Urinary bladder (tissue), 4 donors: ENCODE measurements around the gene MMP25. TPM values are rescaled to one million over a fixed set of nuclear protein-coding genes. Genes with fewer than 3 reads are reported as not detected.

ENCODE experiments used
- DNase-seq: peaks from one replicate; pipeline ENCODE4 v3.0.0-alpha.2; 2015; ENCODE audit errors: extremely low spot score
- H3K27ac ChIP-seq: one replicate; pipeline ENCODE4 v1.5.1; 2013; ENCODE audit warnings: low read depth, mild to moderate bottlenecking, moderate library complexity
- H3K36me3 ChIP-seq: one replicate; pipeline ENCODE4 v1.6.1; 2013; ENCODE audit warnings: mild to moderate bottlenecking, moderate library complexity; ENCODE audit not compliant: insufficient read depth
- H3K4me1 ChIP-seq: one replicate; pipeline ENCODE4 v1.6.1; 2013; ENCODE audit warnings: mild to moderate bottlenecking, moderate library complexity; ENCODE audit not compliant: insufficient read depth
- H3K4me3 ChIP-seq: one replicate; pipeline ENCODE4 v1.5.1; 2013; ENCODE audit warnings: low read depth, low read length
- whole genome bisulfite sequencing: extraction: QIAGEN DNeasy Blood & Tissue Kit; methylation state at CpG from one replicate; pipeline ENCODE4 v1.1.7; 2013; 5-methylcytosine and 5-hydroxymethylcytosine counted together
- polyA plus RNA-seq: library from polyadenylated mRNA; stranded (reverse); fragments of 200-250 nt; gene quantifications from one replicate; pipeline ENCODE4 v1.2.3, GENCODE V29; 2013
- total RNA-seq: library from RNA; depleted of rRNA; stranded (reverse); fragments of >200 nt; gene quantifications from one replicate; pipeline ENCODE4 v1.2.3, GENCODE V29; 2014
- donor health status: healthy with polysubstance abuse.
- donor health status: healthy.

The MMP25 gene
- total and polyA plus RNA-seq, 2 donors: 0.32 to 0.82 TPM

DNA sequence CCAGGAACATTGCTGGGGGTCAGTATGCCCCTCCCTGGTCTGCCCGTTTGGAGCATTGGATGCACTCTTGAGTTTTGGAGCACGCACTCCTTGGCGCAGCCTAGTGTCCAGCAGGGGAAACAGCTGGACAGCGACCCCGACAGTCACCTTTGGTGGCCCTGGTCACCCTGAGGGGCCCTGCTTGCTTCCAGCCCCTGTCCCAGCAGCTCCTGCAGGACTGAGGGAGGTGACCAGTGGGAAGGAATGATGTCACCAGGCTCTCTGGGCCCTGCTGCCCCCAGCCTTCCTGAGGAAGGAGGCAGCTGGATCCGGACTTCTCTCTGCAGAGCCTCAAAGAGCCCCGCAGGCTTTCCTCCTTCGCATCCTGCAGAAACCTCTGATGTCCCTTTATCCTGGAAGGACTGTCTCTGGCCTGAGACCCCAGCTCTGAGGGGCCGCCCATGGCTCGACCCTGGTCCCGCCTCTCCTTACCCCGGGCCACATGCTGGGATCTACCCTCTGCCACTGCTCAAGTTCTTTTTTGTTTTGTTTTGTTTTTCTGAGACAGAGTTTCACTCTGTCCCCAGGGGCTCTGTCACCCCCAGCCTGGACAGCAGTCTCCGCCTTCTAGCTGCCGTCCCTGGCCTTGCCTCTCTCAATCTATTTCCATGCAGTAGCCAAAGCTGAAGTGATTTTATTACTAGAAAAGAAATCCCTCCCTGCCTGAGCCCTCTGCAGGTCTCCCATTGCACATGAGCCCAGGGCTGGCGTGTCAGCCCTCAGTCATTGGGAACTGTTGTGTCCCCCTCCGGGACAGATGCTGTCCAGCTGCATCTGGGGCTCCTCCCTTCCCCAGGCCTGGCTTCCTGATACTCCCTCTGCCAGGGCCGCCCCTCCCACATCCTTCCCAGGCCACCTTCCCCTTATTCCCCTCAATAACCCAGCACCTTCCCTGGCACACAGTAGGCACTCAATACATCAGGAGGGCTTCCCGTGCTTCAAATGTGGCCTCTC, 41.2 kb downstream of the MMP25 start:
- Histone ChIP-seq H3K4me1 (no peaks in the 10 kb centered on the region), H3K36me3 (no peaks in the 10 kb centered on the region), H3K4me3 (no peak overlapping the region), H3K27ac (no peak overlapping the region)
- DNase-seq: no peak
- 61% methylated on average over 18 of the region's 18 CpGs for WGBS

- DNase-seq: no peak
- H3K36me3 ChIP-seq: no peaks in the 10 kb centered on the region
- no peaks in the 10 kb centered on the region for H3K4me1 ChIP-seq
- H3K4me3 ChIP-seq: no peak overlapping the region
- H3K27ac ChIP-seq: no peak overlapping the region
- WGBS: 57% methylated on average over 7 of the region's 7 CpGs
Measured at GRCh38 chr16:3088450-3088849, 42.1 kb downstream of the MMP25 start.

- no peak overlapping the region for H3K4me3 ChIP-seq
- DNase-seq: no peak
- 95% methylated on average over 71 of the region's 71 CpGs for WGBS
- no peak overlapping the region for H3K27ac ChIP-seq
- H3K36me3 ChIP-seq: no peaks in the 10 kb centered on the region
- H3K4me1 ChIP-seq: no peaks in the 10 kb centered on the region
Measured at GRCh38 chr16:3088925-3089716, 42.8 kb downstream of the MMP25 start.

- Histone ChIP-seq H3K36me3 (no peaks in the 10 kb centered on the region), H3K4me3 (no peak overlapping the region), H3K27ac (no peak overlapping the region), H3K4me1 (no peaks in the 10 kb centered on the region)
- DNase-seq: no peak
- 96% methylated on average over 81 of the region's 81 CpGs for WGBS
Measured at GRCh38 chr16:3089717-3090592, 43.6 kb downstream of the MMP25 start.

- Histone ChIP-seq H3K4me3 (no peak overlapping the region), H3K36me3 (no peaks in the 10 kb centered on the region), H3K4me1 (no peaks in the 10 kb centered on the region), H3K27ac (no peak overlapping the region)
- DNase-seq: no peak
- WGBS: 82% methylated on average over 8 of the region's 8 CpGs
Measured at GRCh38 chr16:3091551-3091950, 45.2 kb downstream of the MMP25 start.

GRCh38 chr16:3092501-3092941, 46.2 kb downstream of the MMP25 start:
- no peak overlapping the region for H3K27ac ChIP-seq
- WGBS: 60% methylated on average over 20 of the region's 20 CpGs
- no peaks in the 10 kb centered on the region for H3K4me1 ChIP-seq
- DNase-seq: no peak
- no peak overlapping the region for H3K4me3 ChIP-seq
- no peaks in the 10 kb centered on the region for H3K36me3 ChIP-seq

GRCh38 chr16:3094289-3095027, 48.1 kb downstream of the MMP25 start:
- no peak overlapping the region for H3K27ac ChIP-seq
- H3K4me3 ChIP-seq: no peak overlapping the region
- DNase-seq: no peak
- 90% methylated on average over 22 of the region's 22 CpGs for WGBS
- no peaks in the 10 kb centered on the region for H3K36me3 ChIP-seq
- no peaks in the 10 kb centered on the region for H3K4me1 ChIP-seq

- H3K4me1 ChIP-seq: no peaks in the 10 kb centered on the region
- H3K4me3 ChIP-seq: no peak overlapping the region
- no peak overlapping the region for H3K27ac ChIP-seq
- WGBS: 48% methylated on average over 4 of the region's 4 CpGs
- no peaks in the 10 kb centered on the region for H3K36me3 ChIP-seq
- DNase-seq: no peak
Measured at GRCh38 chr16:3095869-3096268, 49.5 kb downstream of the MMP25 start.

GRCh38 chr16:3096362-3096761, 50.0 kb downstream of the MMP25 start:
- Histone ChIP-seq H3K36me3 (no peaks in the 10 kb centered on the region), H3K4me1 (no peaks in the 10 kb centered on the region)
- no peak for DNase-seq

DNA sequence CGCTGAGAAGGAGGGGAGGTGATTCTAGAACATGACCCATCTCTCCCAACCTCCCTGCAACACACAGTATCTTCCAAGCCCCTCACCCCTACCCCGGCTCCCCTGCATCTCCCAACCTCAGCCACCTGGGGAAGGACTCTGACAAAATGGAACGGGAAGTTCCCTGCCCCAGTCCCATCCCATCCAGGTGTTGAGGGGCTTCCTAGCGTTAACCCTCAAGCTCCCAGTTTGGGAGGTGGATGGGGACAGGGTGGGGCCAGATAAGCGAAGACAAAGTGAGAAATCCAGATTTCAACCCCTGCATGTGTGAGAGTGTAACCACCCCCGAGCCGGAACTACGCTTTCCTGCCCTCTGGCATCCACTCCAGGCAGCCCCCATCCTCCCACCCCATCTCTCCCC, 50.9 kb downstream of the MMP25 start:
- Histone ChIP-seq H3K4me1 (no peaks in the 10 kb centered on the region), H3K36me3 (no peaks in the 10 kb centered on the region), H3K4me3 (no peak overlapping the region), H3K27ac (no peak overlapping the region)
- WGBS: 35% methylated on average over 8 of the region's 8 CpGs
- no peak for DNase-seq

More at GRCh38 chr16:3096362-3096761, 50.0 kb downstream of the MMP25 start:
- Histone ChIP-seq H3K27ac (no peak overlapping the region), H3K4me3 (no peak overlapping the region)
- 83% methylated on average over 6 of the region's 6 CpGs for WGBS

GRCh38 chr16:3098459-3099394, 52.4 kb downstream of the MMP25 start, which contains the start of gene ZSCAN10:
Gene ZSCAN10 (minus strand): TSS chr16:3099294. CDS start chr16:3092937, 6,357 bp downstream.
- no peak for DNase-seq
- 26% methylated on average over 21 of the region's 21 CpGs for WGBS
- Histone ChIP-seq H3K4me1 (no peaks in the 10 kb centered on the region), H3K27ac (no peak within 1 kb of the TSS), H3K4me3 (no peak within 1 kb of the TSS), H3K36me3 (no peaks in the 10 kb centered on the region)

DNA sequence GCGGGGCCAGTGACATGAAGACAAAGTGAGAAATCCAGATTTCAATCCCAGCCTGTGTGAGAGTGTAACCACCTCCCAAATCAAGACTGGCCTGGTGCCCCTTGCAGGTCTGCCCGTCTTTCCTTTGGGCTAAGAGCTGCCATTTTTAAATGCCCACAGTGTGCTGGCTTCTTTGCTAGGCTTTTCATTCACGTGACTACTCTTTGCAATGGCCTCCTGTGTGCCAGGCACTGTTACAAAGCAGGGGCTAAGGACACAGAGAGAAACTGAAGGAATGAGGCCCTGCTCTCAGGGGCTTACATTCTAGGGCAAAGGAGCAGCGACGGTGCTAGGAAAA, 53.0 kb downstream of the MMP25 start:
- Histone ChIP-seq H3K4me3 (no peak overlapping the region), H3K36me3 (no peaks in the 10 kb centered on the region), H3K4me1 (no peaks in the 10 kb centered on the region), H3K27ac (no peak overlapping the region)
- no peak for DNase-seq
- 32% methylated on average over 5 of the region's 5 CpGs for WGBS
